HG03469 (cell line): ENCODE data around the gene SYK.

Source experiments
- ATAC-seq: cut with Tn5 transposase; IDR thresholded peaks from one replicate; pipeline ENCODE4 v1.9.1; 2021; ENCODE audit warnings: mild to moderate bottlenecking, moderate library complexity, moderate number of reproducible peaks; ENCODE audit not compliant: unreplicated experiment

Gene SYK

DNA sequence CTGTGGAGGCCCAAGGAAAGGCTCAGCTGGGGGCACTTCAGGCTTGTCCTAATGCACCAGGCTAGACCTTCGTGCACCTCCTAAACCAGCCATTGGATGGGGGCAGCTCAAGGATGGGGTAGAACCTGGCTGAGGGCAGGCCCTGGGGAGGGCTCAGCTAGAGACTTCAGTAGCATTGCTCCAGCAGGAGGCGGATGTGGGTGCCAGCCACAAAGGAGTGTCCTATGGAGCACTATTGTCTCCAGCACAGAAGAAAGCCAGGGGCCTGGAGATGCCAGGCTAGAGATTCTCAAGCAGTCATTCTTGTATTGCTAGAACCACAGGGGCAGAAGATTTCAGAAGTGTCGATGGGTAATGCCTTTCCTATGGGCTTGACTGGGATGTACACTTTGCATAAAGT, 131.8 kb downstream of the SYK start:
- no peak for ATAC-seq

DNA sequence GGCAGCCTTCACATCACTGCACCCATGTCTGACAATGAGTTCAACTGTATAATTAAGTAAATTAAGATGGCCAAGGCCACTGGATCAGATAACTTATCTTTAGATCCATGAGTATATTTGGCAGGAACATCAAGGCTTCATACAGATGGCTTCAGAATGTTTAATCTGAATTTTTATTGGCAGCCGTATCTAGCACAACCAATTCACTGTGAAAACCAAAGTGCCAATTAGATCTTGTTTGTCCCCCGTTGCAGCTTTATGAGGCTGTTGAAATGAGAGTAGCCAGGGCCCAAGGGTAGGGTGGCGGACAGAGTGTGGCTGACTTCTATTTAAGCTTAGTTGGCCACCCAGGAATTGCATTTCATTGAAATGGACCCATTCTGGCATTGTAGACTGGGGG, 137.7 kb downstream of the SYK start:
- no peak for ATAC-seq

DNA sequence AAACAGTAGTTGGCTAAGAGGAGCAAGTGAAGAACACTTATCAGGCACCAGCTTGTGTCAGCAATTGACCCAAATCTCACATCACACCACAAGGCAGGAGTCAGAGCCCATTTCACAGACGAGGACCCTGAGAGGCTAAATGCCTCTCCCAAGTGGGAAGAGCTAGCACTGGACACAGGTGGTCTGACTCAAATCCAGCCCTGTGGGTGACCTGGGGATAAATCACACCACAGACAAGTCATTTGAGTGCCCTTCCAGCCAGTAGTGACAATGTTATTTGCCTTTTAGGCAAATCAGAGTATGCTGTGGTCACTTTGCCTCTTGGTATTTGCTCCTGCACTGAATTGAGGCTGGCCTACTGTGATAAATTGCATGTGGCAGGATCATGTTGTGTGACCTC, 138.7 kb downstream of the SYK start:
- no peak for ATAC-seq

DNA sequence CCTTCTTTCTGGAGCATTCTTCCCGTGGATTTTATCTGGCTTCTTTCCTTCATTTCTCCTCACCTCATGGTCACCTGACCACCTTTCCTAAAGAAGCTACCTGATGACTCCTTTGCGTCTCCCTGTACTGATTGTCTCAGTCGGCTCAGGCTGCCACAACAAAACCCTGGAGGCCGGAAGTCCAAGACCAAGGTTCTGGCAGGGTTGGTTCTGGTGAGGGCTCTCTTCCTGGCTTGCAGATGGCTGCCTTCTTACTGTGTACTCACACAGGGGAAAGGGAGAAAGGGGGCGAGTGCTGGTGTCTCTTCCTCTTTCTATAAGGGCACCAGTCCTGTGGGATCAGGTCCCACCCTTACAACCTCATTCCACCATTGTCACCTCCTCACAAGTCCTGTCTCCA, 140.0 kb downstream of the SYK start:
- no peak for ATAC-seq

DNA sequence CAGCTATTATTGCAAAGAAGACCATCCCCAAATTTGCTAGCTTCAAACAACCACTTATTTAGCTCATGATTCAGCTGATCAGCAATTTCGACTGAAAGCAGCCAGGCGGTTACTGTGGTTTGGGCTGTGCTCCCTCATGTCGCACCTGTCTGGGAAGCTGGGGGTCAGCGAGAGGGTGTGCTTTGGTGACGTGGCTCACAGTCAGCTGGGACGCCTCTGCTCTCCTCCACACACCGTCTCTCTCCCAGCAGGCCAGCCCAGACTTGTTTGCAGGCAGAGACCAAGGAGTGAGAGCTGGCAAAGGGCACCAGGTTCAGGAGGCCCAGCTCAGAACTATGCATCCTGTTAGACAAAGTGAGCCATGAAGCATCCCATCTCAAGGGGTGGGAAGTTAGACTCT, 140.9 kb downstream of the SYK start:
- ATAC-seq = no peak

DNA sequence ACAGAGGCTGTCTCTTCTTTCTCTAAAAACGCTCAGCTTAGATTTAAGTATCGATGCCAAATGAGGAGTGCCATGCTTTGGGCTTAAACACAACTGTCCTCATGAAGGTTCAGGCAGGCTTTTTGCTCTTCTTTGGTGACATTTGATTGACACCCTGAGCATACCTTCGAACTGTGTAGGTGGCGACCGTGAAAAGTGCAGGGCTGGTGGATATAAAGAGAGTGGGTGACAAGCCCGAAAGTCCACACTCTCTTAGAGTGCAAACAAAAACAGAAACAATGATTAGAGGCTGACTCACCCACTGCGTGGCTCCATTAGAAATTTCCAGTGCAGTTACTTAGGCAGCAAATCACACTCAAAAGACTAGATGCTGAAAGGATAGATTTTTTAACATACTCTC, 141.7 kb downstream of the SYK start:
- ATAC-seq = no peak

DNA sequence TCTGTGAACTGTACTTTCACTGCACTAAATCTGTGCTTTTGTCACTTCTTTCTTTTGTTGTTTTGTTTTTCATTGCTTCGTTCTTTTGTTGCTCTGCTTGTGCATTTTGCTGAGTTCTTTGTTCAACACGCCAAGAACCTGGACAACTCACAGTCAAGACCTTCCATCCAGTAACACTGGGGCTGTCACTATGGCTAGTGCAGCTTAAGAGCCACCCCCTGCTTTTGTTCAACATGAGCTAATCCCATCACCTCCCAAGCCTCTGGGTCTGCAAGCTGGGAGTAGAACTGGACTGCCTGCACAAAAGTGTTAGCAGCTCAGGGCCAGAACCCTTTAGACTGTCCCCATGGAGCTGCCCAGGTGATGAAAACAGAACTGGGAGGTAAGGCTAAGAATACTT, 143.7 kb downstream of the SYK start:
- ATAC-seq = no peak

DNA sequence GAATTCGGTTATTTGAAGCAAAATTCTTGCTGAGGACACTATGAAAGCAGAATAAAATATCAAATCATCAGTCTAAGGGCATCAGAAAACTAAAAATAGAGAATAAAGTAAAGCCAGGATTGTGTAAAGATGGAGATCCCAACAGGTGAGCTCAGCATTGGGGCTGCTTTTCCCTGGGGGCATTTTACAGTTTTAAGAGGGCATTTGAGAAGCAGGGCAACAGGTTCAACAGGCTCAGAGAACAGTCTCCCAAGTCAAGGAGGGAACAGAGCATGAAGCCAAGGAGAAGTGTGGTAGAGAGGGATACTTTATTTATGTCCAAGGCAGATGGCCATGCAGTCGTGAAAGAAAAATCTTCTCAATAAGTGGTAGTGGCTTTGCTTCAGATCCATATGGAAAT, 145.4 kb downstream of the SYK start:
- ATAC-seq = no peak
